Lower leg skin (tissue), 4 donors: ENCODE data around the gene GHR. TPM values are rescaled to one million over a fixed set of nuclear protein-coding genes. Genes with fewer than 3 reads are reported as not detected.

Experiments
- DNase-seq, 2 donors: peaks; one replicate each; pipeline ENCODE4 v3.0.0-alpha.2; 2019; ENCODE audit warnings: low spot score in 2 of 2
- H3K4me3 ChIP-seq: fragments of 200-600 bp; sonication (generic); 2 replicates; pipeline ENCODE4 v1.5.1; 2017; ENCODE audit warnings: mild to moderate bottlenecking, low read depth; ENCODE audit not compliant: poor library complexity, severe bottlenecking
- CTCF ChIP-seq, 3 donors: fragments of 450-650 bp; IDR thresholded peaks; one replicate each; pipeline ENCODE4 v1.5.1; 2016; ENCODE audit warnings: antibody characterized with exemption in 3 of 3, mild to moderate bottlenecking in 3 of 3, moderate library complexity in 2 of 3
- POLR2A ChIP-seq, 2 donors: fragments of 450-650 bp; IDR thresholded peaks; one replicate each; pipeline ENCODE4 v1.6.1; 2016 to 2017; ENCODE audit warnings: antibody characterized with exemption in 2 of 2, mild to moderate bottlenecking in 1 of 2, moderate library complexity in 1 of 2
- WGBS, 2 donors: methylation state at CpG; one replicate each; pipeline ENCODE4 v1.1.5; 2018; 5-methylcytosine and 5-hydroxymethylcytosine counted together
- intact Hi-C: fragments of 100-400 bp; cut with DNase I; formaldehyde crosslinking; loops from one replicate; pipeline ENCODE4 v1.15.0; 2023; ENCODE audit warnings: low total_unique reads
- total RNA-seq, 4 donors: library from RNA; depleted of rRNA; stranded (reverse); fragments of >200 nt; gene quantifications; one replicate each; pipeline ENCODE4 v1.1.0, GENCODE V29; 2016

Gene GHR
- total RNA-seq, 4 donors from 2014 or later, result 10.5 to 23.1 (median 14.2) TPM

GRCh38 chr5:42547894-42548293 lies 124.7 kb downstream of the GHR start:
- DNase-seq, result no peak
- 57 to 92% methylated on average over 1 of the region's 1 CpG for WGBS, 2 donors
- TF ChIP-seq CTCF (IDR thresholded peaks at IDR 0.05), result no peak
- TF ChIP-seq POLR2A (IDR thresholded peaks at IDR 0.05), result no peak
- no peak overlapping the region for H3K4me3 ChIP-seq
- intact Hi-C loops, result no loop called here

- 80 to 95% methylated on average over 1 of the region's 1 CpG for WGBS, 2 donors
- no peak for DNase-seq
- no peak for TF ChIP-seq CTCF (IDR thresholded peaks at IDR 0.05)
- TF ChIP-seq POLR2A (IDR thresholded peaks at IDR 0.05), result no peak
These were observed 129.4 kb downstream of the GHR start for GRCh38 chr5:42552597-42552996.

DNA sequence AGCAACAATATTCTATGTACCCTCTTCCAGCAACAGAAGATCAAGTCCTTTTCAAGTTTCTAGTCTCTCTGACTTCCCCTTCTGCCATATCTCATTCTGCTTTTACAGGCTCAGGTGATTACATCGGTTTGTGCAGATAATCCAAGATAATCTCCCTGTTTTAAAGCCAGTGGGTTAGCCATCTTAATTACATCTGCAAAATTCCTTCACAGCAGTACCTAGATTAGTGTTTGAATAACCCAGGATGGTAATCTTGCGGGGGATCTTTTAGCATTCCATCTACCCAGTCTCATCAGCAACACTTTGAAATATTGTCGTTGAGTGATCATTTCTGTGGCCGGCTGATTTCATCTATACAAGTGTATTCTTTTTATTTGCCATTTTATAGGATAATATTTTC lies 130.2 kb downstream of the GHR start:
- WGBS, 2 donors, result 65 to 93% methylated on average over 4 of the region's 4 CpGs
- DNase-seq, result no peak
- no peak overlapping the region for H3K4me3 ChIP-seq
- intact Hi-C loops, result no loop called here
- TF ChIP-seq POLR2A (IDR thresholded peaks at IDR 0.05) (no peak), CTCF (IDR thresholded peaks at IDR 0.05) (no peak)

More at GRCh38 chr5:42552597-42552996, 129.4 kb downstream of the GHR start:
- no peak overlapping the region for H3K4me3 ChIP-seq
- intact Hi-C loops, result no loop called here

DNA sequence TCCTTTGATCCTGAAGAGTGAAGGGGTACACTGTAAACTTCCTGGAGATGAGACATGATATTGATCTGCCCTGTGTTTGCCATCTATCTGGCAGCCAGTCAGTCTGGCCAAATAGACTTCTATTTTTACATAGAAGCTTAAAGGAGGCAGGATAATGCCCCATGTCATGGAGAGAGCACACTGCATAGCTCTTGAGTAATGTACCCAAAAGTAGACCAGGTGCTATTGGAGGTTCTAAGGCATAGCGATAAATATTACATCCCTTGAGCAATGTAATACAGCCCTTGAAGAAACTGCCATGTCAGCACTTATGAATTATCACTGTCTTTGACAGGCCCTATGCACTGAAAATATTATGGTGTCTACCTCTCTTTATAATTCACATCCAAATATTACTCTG lies 131.8 kb downstream of the GHR start:
- intact Hi-C loops, result no loop called here
- no peak overlapping the region for H3K4me3 ChIP-seq
- 85 to 91% methylated on average over 1 of the region's 1 CpG for WGBS, 2 donors
- no peak for DNase-seq
- TF ChIP-seq CTCF (IDR thresholded peaks at IDR 0.05) (no peak), POLR2A (IDR thresholded peaks at IDR 0.05) (no peak)

GRCh38 chr5:42555797-42556196 lies 132.6 kb downstream of the GHR start:
- WGBS, 2 donors, result 81 to 92% methylated on average over 6 of the region's 6 CpGs
- intact Hi-C loops, result no loop called here
- H3K4me3 ChIP-seq, result no peak overlapping the region
- no peak for DNase-seq
- no peak for TF ChIP-seq POLR2A (IDR thresholded peaks at IDR 0.05)
- TF ChIP-seq CTCF (IDR thresholded peaks at IDR 0.05), result no peak

- no peak for TF ChIP-seq POLR2A (IDR thresholded peaks at IDR 0.05)
- TF ChIP-seq CTCF (IDR thresholded peaks at IDR 0.05), result no peak
- DNase-seq, result no peak
- 45 to 53% methylated on average over 1 of the region's 1 CpG for WGBS, 2 donors
- H3K4me3 ChIP-seq, result no peak overlapping the region
- intact Hi-C loops, result no loop called here
These were observed 134.4 kb downstream of the GHR start for GRCh38 chr5:42557689-42558088.
